Mammary epithelial cell (primary cell): ENCODE measurements around the gene TMEM143.

Source experiments
- EZH2 ChIP-seq: IDR thresholded peaks from 2 replicates; pipeline ENCODE4 v1.6.1; 2012; ENCODE audit warnings: low read length, inconsistent platforms, borderline replicate concordance
- TF ChIP-seq, protein P1 (sequence below), 2 donors: IDR thresholded peaks in 1 of 2; conservative IDR thresholded peaks in 1 of 2; 2 replicates each; pipeline ENCODE4 v1.5.1; 2011 to 2012; ENCODE audit warnings: inconsistent platforms in 2 of 2, low read length in 2 of 2, mild to moderate bottlenecking in 2 of 2, control low read depth in 1 of 2, low read depth in 1 of 2; ENCODE audit not compliant: insufficient read depth in 1 of 2; ENCODE audit errors: extremely low read depth in 1 of 2

DNA sequence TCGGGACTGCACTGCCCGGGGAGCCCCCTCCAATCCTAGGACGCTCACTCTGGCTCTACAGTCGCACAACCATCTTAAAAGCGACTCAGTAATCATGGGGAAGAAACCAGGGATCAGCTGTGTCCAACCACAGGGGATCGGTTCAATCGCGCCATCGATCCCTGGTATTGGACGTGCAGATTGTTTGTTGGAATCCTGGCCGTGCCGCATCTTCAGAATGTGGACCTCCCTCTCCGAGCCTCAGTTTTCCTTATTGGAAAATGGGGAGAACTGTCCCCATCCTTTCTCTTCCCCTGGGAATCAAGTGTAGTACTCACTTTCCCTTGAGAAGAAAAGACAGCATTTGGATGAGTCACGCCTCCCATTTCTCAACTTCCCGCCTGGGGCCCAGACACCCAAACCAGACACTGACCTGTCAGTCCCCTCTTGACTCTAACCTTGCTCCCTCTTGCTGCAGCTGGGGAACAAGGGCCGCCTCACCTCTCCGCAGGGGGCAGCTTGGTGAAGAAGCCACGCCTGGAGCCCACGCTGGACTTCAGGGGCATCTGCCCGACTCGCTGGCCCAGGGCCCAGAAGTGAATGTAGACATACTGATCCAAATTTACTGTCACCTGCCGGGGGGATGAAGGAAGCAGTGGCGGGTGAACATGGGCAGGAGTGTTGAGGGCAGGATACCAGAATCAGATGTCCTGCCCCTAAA, 20.7 kb downstream of the TMEM143 start:
- no peak for TF ChIP-seq EZH2
- TF ChIP-seq, protein P1, sequence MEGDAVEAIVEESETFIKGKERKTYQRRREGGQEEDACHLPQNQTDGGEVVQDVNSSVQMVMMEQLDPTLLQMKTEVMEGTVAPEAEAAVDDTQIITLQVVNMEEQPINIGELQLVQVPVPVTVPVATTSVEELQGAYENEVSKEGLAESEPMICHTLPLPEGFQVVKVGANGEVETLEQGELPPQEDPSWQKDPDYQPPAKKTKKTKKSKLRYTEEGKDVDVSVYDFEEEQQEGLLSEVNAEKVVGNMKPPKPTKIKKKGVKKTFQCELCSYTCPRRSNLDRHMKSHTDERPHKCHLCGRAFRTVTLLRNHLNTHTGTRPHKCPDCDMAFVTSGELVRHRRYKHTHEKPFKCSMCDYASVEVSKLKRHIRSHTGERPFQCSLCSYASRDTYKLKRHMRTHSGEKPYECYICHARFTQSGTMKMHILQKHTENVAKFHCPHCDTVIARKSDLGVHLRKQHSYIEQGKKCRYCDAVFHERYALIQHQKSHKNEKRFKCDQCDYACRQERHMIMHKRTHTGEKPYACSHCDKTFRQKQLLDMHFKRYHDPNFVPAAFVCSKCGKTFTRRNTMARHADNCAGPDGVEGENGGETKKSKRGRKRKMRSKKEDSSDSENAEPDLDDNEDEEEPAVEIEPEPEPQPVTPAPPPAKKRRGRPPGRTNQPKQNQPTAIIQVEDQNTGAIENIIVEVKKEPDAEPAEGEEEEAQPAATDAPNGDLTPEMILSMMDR (conservative IDR thresholded peaks at IDR 0.05 in 1 of 2, IDR thresholded peaks at IDR 0.05 in 1 of 2; ENCODE audit: extremely low read depth in 1 of 2, insufficient read depth in 1 of 2, low read depth in 1 of 2, low read length in 2 of 2) = no peak
